Activated T-cell treated with anti-CD3 and anti-CD28 coated beads, Interleukin-2, amount 50 U/mL, for 72 hours (primary cell): ENCODE data around the gene KRAS. TPM values are rescaled to one million over a fixed set of nuclear protein-coding genes. Genes with fewer than 3 reads are reported as not detected.

Source experiments
- ATAC-seq, 2 donors: fragments of 150-1000 bp; cut with Tn5 transposase; replicated peaks in 1 of 2; 2 replicates each; pipeline ENCODE4 v1.10.0; 2021; ENCODE audit warnings: moderate library complexity in 2 of 2, mild to moderate bottlenecking in 1 of 2
- DNase-seq, 2 donors: peaks; one replicate each; pipeline ENCODE4 v3.0.0; 2021 to 2022; ENCODE audit warnings: mixed read lengths in 1 of 2
- H3K27ac Mint-ChIP-seq: one replicate; pipeline ENCODE4 v1.8.0; 2022; ENCODE audit warnings: mild to moderate bottlenecking, moderate library complexity, mixed read lengths
- H3K27me3 Mint-ChIP-seq: one replicate; pipeline ENCODE4 v1.8.0; 2022; ENCODE audit warnings: low read depth, mixed read lengths
- H3K36me3 Mint-ChIP-seq, 2 donors: one replicate each; pipeline ENCODE4 v1.8.0; 2022; ENCODE audit warnings: mixed read lengths in 2 of 2, mild to moderate bottlenecking in 1 of 2; ENCODE audit not compliant: insufficient read depth in 2 of 2
- H3K4me1 Mint-ChIP-seq: one replicate; pipeline ENCODE4 v1.8.0; 2022; ENCODE audit warnings: low read depth, mixed read lengths
- H3K4me3 Mint-ChIP-seq, 2 donors: one replicate each; pipeline ENCODE4 v1.8.0; 2022; ENCODE audit warnings: mild to moderate bottlenecking in 2 of 2, mixed read lengths in 2 of 2, moderate library complexity in 2 of 2
- H3K9me3 Mint-ChIP-seq, 2 donors: one replicate each; pipeline ENCODE4 v1.8.0; 2022; ENCODE audit warnings: mixed read lengths in 2 of 2
- total RNA-seq, 2 donors: library from RNA; stranded (reverse); gene quantifications; one replicate each; pipeline ENCODE4 v1.2.3, GENCODE V29; 2022

The KRAS gene
- total RNA-seq, 2 donors from 2014 or later, result 29.0 to 34.4 TPM

GRCh38 chr12:25269701-25270100 lies 19.0 kb upstream of the KRAS start:
- Mint-ChIP-seq H3K4me1 (peaks cover 15% of the 10 kb centered on the region), H3K27me3 (no peaks in the 10 kb centered on the region), H3K36me3 (no peaks in the 10 kb centered on the region), H3K9me3 (no peaks in the 10 kb centered on the region), H3K27ac (no peak overlapping the region), H3K4me3 (no peak overlapping the region)
- DNase-seq (peak in 1 of 2 donors; percentile 8), ATAC-seq (peak; percentile 78 to 79)

GRCh38 chr12:25266497-25266896 lies 15.8 kb upstream of the KRAS start:
- no peaks in the 10 kb centered on the region for H3K9me3 Mint-ChIP-seq
- peaks cover 15% of the 10 kb centered on the region for H3K4me1 Mint-ChIP-seq
- H3K36me3 Mint-ChIP-seq, result no peaks in the 10 kb centered on the region
- H3K27ac Mint-ChIP-seq, result no peak overlapping the region
- no peak overlapping the region for H3K4me3 Mint-ChIP-seq
- no peaks in the 10 kb centered on the region for H3K27me3 Mint-ChIP-seq
- no peak for DNase-seq
- ATAC-seq, result no peak

GRCh38 chr12:25264862-25265261 lies 14.1 kb upstream of the KRAS start:
- H3K27ac Mint-ChIP-seq, result no peak overlapping the region
- no peak for ATAC-seq
- H3K9me3 Mint-ChIP-seq, result peaks cover 0 to 4% of the 10 kb centered on the region in 2 donors
- H3K4me3 Mint-ChIP-seq, result no peak overlapping the region
- H3K4me1 Mint-ChIP-seq, result peaks cover 8% of the 10 kb centered on the region
- H3K27me3 Mint-ChIP-seq, result peaks cover 9% of the 10 kb centered on the region
- H3K36me3 Mint-ChIP-seq, result no peaks in the 10 kb centered on the region
- DNase-seq, result no peak

- Mint-ChIP-seq H3K4me1 (peaks cover under 1% of the 10 kb centered on the region), H3K36me3 (no peaks in the 10 kb centered on the region), H3K27ac (no peak overlapping the region), H3K9me3 (peaks cover 0 to 4% of the 10 kb centered on the region in 2 donors), H3K27me3 (peaks cover 9% of the 10 kb centered on the region), H3K4me3 (no peak overlapping the region)
- ATAC-seq, result no peak
- DNase-seq, result no peak
Observed at GRCh38 chr12:25264114-25264513, 13.4 kb upstream of the KRAS start.

DNA sequence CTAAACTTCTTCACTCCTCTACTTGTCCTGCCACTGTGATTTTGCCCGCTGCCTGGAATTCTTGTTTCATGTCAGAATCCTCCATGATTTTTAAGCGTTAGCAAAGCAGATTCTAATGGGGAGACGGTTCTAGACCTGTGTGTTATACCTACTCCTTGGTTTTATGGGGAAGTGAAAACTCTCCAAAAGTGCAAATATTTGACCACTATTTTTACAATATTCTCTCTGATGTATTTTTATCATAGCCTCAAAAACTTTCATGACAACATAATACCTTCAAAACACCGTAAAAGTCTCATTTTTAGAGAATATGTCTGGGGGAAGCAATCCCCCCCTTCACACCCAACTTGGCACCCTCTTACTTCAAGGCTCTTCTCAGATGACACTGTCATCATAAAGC lies 12.9 kb upstream of the KRAS start:
- Mint-ChIP-seq H3K27ac (no peak overlapping the region), H3K27me3 (peaks cover 9% of the 10 kb centered on the region), H3K4me3 (no peak overlapping the region), H3K9me3 (peaks cover 0 to 4% of the 10 kb centered on the region in 2 donors), H3K4me1 (no peaks in the 10 kb centered on the region), H3K36me3 (no peaks in the 10 kb centered on the region)
- DNase-seq (no peak), ATAC-seq (no peak)

- Mint-ChIP-seq H3K27me3 (peaks cover 9% of the 10 kb centered on the region), H3K36me3 (no peaks in the 10 kb centered on the region), H3K9me3 (peaks cover 0 to 4% of the 10 kb centered on the region in 2 donors), H3K4me3 (no peak overlapping the region), H3K27ac (no peak overlapping the region), H3K4me1 (no peaks in the 10 kb centered on the region)
- no peak for ATAC-seq
- no peak for DNase-seq
Observed at GRCh38 chr12:25262389-25263074, 11.8 kb upstream of the KRAS start.

- Mint-ChIP-seq H3K4me3 (no peak overlapping the region), H3K27ac (no peak overlapping the region), H3K27me3 (peaks cover 26% of the 10 kb centered on the region), H3K9me3 (peaks cover 0 to 4% of the 10 kb centered on the region in 2 donors), H3K36me3 (peaks cover 0 to 2% of the 10 kb centered on the region in 2 donors), H3K4me1 (peaks cover 9% of the 10 kb centered on the region)
- no peak for ATAC-seq
- no peak for DNase-seq
Observed at GRCh38 chr12:25257590-25258324, 7.0 kb upstream of the KRAS start.

DNA sequence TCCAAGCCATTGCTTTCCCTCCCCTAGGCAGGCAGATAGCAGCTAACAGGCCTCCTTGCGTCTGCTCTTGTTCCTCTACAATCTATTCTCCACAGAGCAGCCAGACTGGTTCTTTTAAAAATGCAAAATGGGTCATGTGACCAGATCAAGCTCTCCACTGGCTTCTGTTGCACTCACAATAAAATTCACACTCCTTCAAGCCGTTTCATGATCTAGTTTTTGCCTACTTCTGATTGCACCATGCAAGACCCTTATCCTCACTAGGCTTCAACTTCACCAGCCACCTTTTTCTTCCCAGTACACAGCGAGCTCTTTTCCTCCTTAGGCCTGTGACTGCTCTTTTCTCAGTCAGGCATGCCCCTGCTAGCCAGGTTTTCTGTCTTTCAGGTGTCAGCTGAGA lies 6.1 kb upstream of the KRAS start:
- H3K9me3 Mint-ChIP-seq, result peaks cover 0 to 4% of the 10 kb centered on the region in 2 donors
- DNase-seq, result no peak
- H3K4me3 Mint-ChIP-seq, result no peak overlapping the region
- peaks cover 36% of the 10 kb centered on the region for H3K27me3 Mint-ChIP-seq
- H3K36me3 Mint-ChIP-seq, result peaks cover 2 to 6% of the 10 kb centered on the region in 2 donors
- H3K4me1 Mint-ChIP-seq, result peaks cover 17% of the 10 kb centered on the region
- ATAC-seq, result no peak
- no peak overlapping the region for H3K27ac Mint-ChIP-seq

DNA sequence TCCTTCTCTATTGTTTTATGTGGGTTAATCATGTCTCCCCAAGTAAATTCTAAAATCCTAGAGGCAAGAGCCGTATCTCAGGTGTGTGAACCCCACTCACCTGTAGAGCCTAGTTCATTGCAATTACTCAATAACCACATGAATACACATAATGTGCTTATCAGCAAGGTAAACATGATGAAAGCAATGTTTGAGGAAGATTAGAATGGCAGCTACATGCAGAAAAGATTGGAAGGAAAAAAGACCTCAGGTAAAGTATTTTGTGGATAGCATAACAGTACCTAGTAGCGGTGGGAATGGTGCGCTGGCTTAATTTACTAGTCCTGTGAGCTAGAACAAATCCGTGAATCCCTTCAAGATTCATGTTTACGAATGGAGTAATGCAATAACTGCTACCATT lies 5.3 kb upstream of the KRAS start:
- Mint-ChIP-seq H3K27me3 (peaks cover 38% of the 10 kb centered on the region), H3K36me3 (peaks cover 2 to 6% of the 10 kb centered on the region in 2 donors), H3K27ac (no peak overlapping the region), H3K9me3 (peaks cover 0 to 4% of the 10 kb centered on the region in 2 donors), H3K4me1 (peaks cover 17% of the 10 kb centered on the region), H3K4me3 (no peak overlapping the region)
- ATAC-seq, result no peak
- DNase-seq, result no peak

DNA sequence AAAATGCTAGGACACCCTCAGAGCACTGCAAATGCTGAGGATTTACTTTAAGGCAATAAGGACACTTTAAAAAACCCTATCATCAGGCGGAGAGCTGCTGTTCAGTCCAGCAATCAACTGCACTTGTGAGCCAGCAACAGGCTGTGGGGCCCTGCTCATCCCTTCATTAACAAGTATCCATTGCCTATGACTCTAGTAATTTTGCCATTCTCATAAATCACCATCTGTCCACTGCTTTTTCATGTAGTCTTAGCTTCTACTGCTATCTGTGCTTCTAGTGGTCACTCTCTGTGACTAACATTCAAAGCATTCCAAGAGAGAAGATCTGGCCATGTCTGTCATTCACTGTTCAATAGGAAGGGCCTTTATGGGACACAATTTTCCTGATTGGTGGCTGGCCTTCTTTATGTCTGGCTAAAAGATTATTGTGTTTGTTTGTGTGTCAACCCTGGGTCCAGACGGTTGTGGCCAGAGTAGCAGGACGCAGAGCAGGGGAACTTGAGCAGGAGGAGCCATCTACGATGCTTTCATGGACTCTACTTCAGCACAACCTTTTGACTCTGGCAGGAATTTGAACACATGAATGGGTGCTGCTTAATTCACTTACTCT lies 3.6 kb upstream of the KRAS start:
- peaks cover 28% of the 10 kb centered on the region for H3K27me3 Mint-ChIP-seq
- no peak for ATAC-seq
- no peak for DNase-seq
- H3K4me3 Mint-ChIP-seq, result no peak overlapping the region
- H3K9me3 Mint-ChIP-seq, result no peaks in the 10 kb centered on the region
- H3K36me3 Mint-ChIP-seq, result peaks cover 6 to 8% of the 10 kb centered on the region in 2 donors
- no peak overlapping the region for H3K27ac Mint-ChIP-seq
- peaks cover 23% of the 10 kb centered on the region for H3K4me1 Mint-ChIP-seq

DNA sequence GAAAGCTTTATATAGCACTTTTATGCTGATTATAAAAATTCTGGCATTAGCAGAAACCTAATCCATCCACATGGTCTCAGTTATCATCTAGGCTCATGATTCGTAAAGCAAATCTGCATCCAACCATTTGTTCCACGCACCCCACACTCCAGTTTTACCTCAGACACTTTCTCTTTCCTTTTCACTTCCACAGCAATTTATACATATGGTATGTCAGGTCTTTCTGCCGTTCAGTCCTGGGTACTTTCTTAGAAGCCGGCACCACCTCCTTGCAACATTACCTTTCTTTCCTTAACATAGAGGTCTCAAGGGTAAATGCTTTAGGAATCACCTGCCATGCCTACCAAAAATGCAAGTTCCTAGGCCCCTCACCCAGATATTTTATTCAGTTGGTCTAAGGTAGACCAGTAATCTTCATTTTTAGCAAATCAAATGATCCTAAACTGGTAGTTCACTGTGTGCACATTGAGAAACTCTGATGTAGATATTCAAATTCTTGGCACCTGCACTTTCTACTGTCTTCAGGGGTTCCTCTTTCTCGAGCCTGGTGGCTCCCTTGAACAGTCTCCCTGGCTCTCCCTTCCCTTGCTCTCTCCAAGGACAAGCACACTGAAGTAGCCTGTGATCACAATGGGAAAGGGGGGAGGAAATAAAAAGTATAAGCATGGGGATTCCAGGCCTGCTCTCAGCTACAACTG lies 2.8 kb upstream of the KRAS start:
- H3K27ac Mint-ChIP-seq, result no peak overlapping the region
- DNase-seq, result no peak
- ATAC-seq, result no peak
- H3K4me3 Mint-ChIP-seq, result peak overlapping the region in 1 of 2 donors; percentile 39
- H3K9me3 Mint-ChIP-seq, result no peaks in the 10 kb centered on the region
- H3K27me3 Mint-ChIP-seq, result peaks cover 28% of the 10 kb centered on the region
- H3K36me3 Mint-ChIP-seq, result peaks cover 6 to 8% of the 10 kb centered on the region in 2 donors
- H3K4me1 Mint-ChIP-seq, result peaks cover 28% of the 10 kb centered on the region

- Mint-ChIP-seq H3K9me3 (no peaks in the 10 kb centered on the region), H3K27ac (no peak overlapping the region), H3K36me3 (peaks cover 8 to 9% of the 10 kb centered on the region in 2 donors), H3K4me1 (peaks cover 28% of the 10 kb centered on the region), H3K4me3 (peak overlapping the region in 1 of 2 donors; percentile 39), H3K27me3 (peaks cover 28% of the 10 kb centered on the region)
- no peak for DNase-seq
- no peak for ATAC-seq
Observed at GRCh38 chr12:25252946-25253345, 2.2 kb upstream of the KRAS start.

GRCh38 chr12:25251769-25252168 lies 1.0 kb upstream of the KRAS start:
- H3K27ac Mint-ChIP-seq, result peak overlapping the region; percentile 26
- peaks cover 28% of the 10 kb centered on the region for H3K4me1 Mint-ChIP-seq
- H3K9me3 Mint-ChIP-seq, result no peaks in the 10 kb centered on the region
- ATAC-seq (no peak), DNase-seq (no peak)
- H3K36me3 Mint-ChIP-seq, result peaks cover 8 to 9% of the 10 kb centered on the region in 2 donors
- H3K27me3 Mint-ChIP-seq, result peaks cover 28% of the 10 kb centered on the region
- H3K4me3 Mint-ChIP-seq, result peak overlapping the region; percentile 87 to 94
